Measurements from ENCODE around the gene ATG10. TPM values are rescaled to one million over a fixed set of nuclear protein-coding genes. Genes with fewer than 3 reads are reported as not detected.

ATG10 gene
- total RNA-seq, 1 donor from 2014 or later, result 6.4 TPM

DNA sequence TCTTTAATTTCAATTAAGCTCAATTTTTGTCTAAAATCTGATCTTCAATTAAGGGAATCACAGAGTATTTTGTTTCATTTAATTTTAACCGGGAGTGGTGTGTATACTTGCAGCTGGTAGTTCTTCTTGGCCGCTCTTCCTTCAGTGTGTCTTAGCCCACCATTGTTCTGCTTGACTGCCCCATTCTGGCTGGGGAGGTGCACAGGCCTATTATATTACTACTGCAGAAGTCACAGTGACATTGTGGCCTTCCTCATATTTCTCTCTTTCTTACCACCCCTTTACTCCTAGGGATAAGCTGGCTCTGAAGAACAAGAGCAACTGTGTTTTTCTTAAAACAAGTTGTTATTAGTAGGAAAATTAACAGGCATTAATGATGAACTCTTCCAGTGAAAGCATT lies 123.7 kb downstream of the ATG10 start:
- Histone ChIP-seq H3K36me3 (ENCODE audit: control insufficient read depth, insufficient read depth, low read length) (no peaks in the 10 kb centered on the region), H3K4me3 (ENCODE audit: low read depth, low read length) (no peak overlapping the region), H3K27me3 (ENCODE audit: control insufficient read depth, insufficient read depth, low read length) (no peaks in the 10 kb centered on the region)
- TF ChIP-seq, protein P1, sequence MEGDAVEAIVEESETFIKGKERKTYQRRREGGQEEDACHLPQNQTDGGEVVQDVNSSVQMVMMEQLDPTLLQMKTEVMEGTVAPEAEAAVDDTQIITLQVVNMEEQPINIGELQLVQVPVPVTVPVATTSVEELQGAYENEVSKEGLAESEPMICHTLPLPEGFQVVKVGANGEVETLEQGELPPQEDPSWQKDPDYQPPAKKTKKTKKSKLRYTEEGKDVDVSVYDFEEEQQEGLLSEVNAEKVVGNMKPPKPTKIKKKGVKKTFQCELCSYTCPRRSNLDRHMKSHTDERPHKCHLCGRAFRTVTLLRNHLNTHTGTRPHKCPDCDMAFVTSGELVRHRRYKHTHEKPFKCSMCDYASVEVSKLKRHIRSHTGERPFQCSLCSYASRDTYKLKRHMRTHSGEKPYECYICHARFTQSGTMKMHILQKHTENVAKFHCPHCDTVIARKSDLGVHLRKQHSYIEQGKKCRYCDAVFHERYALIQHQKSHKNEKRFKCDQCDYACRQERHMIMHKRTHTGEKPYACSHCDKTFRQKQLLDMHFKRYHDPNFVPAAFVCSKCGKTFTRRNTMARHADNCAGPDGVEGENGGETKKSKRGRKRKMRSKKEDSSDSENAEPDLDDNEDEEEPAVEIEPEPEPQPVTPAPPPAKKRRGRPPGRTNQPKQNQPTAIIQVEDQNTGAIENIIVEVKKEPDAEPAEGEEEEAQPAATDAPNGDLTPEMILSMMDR (IDR thresholded peaks at IDR 0.05; ENCODE audit: insufficient read depth, low read length, poor library complexity, severe bottlenecking), result no peak
- no peak for DNase-seq (ENCODE audit: low read depth)

DNA sequence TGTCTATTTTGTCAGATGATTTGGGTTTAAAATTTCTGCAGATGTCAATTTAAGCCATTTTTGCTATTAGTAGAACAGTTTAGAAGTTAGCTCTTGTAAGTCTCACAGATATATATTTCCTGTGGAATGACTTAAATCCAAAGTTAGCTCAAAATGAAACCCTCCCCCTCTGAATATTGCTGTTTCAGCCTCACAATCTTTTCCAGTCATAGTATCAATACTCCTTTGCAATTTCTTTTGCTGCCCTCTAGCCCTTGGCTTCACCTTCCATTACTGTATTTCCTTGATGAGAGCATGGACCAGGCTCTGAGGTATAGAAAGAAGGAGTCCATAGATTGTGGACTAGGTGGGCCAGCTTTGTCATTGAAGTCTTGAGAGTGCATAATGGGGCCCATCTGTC lies 124.4 kb downstream of the ATG10 start:
- no peaks in the 10 kb centered on the region for H3K27me3 ChIP-seq (ENCODE audit: control insufficient read depth, insufficient read depth, low read length)
- H3K36me3 ChIP-seq (ENCODE audit: control insufficient read depth, insufficient read depth, low read length), result no peaks in the 10 kb centered on the region
- no peak overlapping the region for H3K4me3 ChIP-seq (ENCODE audit: low read depth, low read length)
- TF ChIP-seq, protein P1 (IDR thresholded peaks at IDR 0.05; ENCODE audit: insufficient read depth, low read length, poor library complexity, severe bottlenecking), result no peak
- no peak for DNase-seq (ENCODE audit: low read depth)

- Histone ChIP-seq H3K36me3 (ENCODE audit: control insufficient read depth, insufficient read depth, low read length) (no peaks in the 10 kb centered on the region), H3K27me3 (ENCODE audit: control insufficient read depth, insufficient read depth, low read length) (no peaks in the 10 kb centered on the region), H3K4me3 (ENCODE audit: low read depth, low read length) (no peak overlapping the region)
- TF ChIP-seq, protein P1 (IDR thresholded peaks at IDR 0.05; ENCODE audit: insufficient read depth, low read length, poor library complexity, severe bottlenecking), result peak; percentile 13
- peak; percentile 92 for DNase-seq (ENCODE audit: low read depth)
These were observed 128.7 kb downstream of the ATG10 start for GRCh38 chr5:82100303-82101077.

- Histone ChIP-seq H3K27me3 (ENCODE audit: control insufficient read depth, insufficient read depth, low read length) (no peaks in the 10 kb centered on the region), H3K4me3 (ENCODE audit: low read depth, low read length) (no peak overlapping the region), H3K36me3 (ENCODE audit: control insufficient read depth, insufficient read depth, low read length) (no peaks in the 10 kb centered on the region)
- TF ChIP-seq, protein P1 (IDR thresholded peaks at IDR 0.05; ENCODE audit: insufficient read depth, low read length, poor library complexity, severe bottlenecking), result no peak
- DNase-seq (ENCODE audit: low read depth), result no peak
These were observed 133.0 kb downstream of the ATG10 start for GRCh38 chr5:82104872-82105271.

GRCh38 chr5:82105457-82105856 lies 133.6 kb downstream of the ATG10 start:
- DNase-seq (ENCODE audit: low read depth), result no peak
- Histone ChIP-seq H3K4me3 (ENCODE audit: low read depth, low read length) (no peak overlapping the region), H3K27me3 (ENCODE audit: control insufficient read depth, insufficient read depth, low read length) (no peaks in the 10 kb centered on the region), H3K36me3 (ENCODE audit: control insufficient read depth, insufficient read depth, low read length) (no peaks in the 10 kb centered on the region)
- TF ChIP-seq, protein P1 (IDR thresholded peaks at IDR 0.05; ENCODE audit: insufficient read depth, low read length, poor library complexity, severe bottlenecking), result no peak

DNA sequence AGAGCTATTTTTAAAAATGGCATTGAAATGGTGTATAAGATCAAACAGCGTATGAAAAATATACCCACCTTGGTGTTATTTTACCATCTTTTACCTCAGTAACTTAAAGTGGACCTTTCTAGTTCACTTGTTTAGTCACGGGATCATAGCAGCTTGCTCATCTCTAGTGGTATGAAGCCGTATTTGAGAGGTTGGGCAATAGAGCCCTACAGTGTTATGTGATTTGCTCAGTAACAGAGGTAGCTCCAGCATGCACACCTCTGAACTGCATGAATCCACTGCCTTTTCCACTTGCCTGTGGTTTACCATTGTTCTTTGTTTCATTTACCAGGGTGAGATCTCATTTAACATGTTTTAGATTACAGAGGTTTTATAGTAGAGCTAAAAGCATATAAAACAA lies 134.4 kb downstream of the ATG10 start:
- TF ChIP-seq, protein P1 (IDR thresholded peaks at IDR 0.05; ENCODE audit: insufficient read depth, low read length, poor library complexity, severe bottlenecking), result no peak
- Histone ChIP-seq H3K36me3 (ENCODE audit: control insufficient read depth, insufficient read depth, low read length) (no peaks in the 10 kb centered on the region), H3K27me3 (ENCODE audit: control insufficient read depth, insufficient read depth, low read length) (no peaks in the 10 kb centered on the region), H3K4me3 (ENCODE audit: low read depth, low read length) (no peak overlapping the region)
- peak; percentile 41 for DNase-seq (ENCODE audit: low read depth)
